GM19328 (cell line): Measurements from ENCODE around the gene PPP1R2.
"Not testable (repeated sequence)": the region's sequence is repeated elsewhere in the genome, so short reads cannot be mapped to it uniquely, and the experiment has no call there.

Experiments used
- ATAC-seq: cut with Tn5 transposase; IDR thresholded peaks from one replicate; pipeline ENCODE4 v1.9.1; 2021; ENCODE audit warnings: mild to moderate bottlenecking, moderate library complexity; ENCODE audit not compliant: unreplicated experiment

The PPP1R2 gene

GRCh38 chr3:195542698-195543499, at the start of gene PPP1R2:
Gene PPP1R2 (minus strand): TSS chr3:195543325. CDS start chr3:195543025, 300 bp downstream.
- peak; percentile 58 for ATAC-seq

GRCh38 chr3:195591852-195592251, 48.7 kb upstream of the PPP1R2 start:
- ATAC-seq, result no peak

GRCh38 chr3:195591220-195591619, 48.1 kb upstream of the PPP1R2 start:
- ATAC-seq, result no peak

- ATAC-seq, result not testable (repeated sequence)
Measured at GRCh38 chr3:195590381-195590780, 47.3 kb upstream of the PPP1R2 start.

GRCh38 chr3:195589796-195590195, 46.7 kb upstream of the PPP1R2 start:
- ATAC-seq, result not testable (repeated sequence)

- ATAC-seq, result no peak
Measured at GRCh38 chr3:195587824-195588223, 44.7 kb upstream of the PPP1R2 start.

- no peak for ATAC-seq
Measured at GRCh38 chr3:195587406-195587805, 44.3 kb upstream of the PPP1R2 start.

- ATAC-seq, result no peak
Measured at GRCh38 chr3:195584543-195584870, 41.4 kb upstream of the PPP1R2 start.

- no peak for ATAC-seq
Measured at GRCh38 chr3:195583831-195584542, 40.9 kb upstream of the PPP1R2 start, which contains the start of gene APOD. Gene APOD (minus strand): TSS chr3:195583940. CDS start chr3:195579461, 4,479 bp downstream.

GRCh38 chr3:195582947-195583346, 39.8 kb upstream of the PPP1R2 start:
- ATAC-seq, result no peak

GRCh38 chr3:195580744-195581443, 37.8 kb upstream of the PPP1R2 start:
- ATAC-seq, result no peak

- ATAC-seq, result no peak
Measured at GRCh38 chr3:195579281-195579680, 36.2 kb upstream of the PPP1R2 start.

GRCh38 chr3:195578565-195578964, 35.4 kb upstream of the PPP1R2 start:
- ATAC-seq, result no peak

- no peak for ATAC-seq
Measured at GRCh38 chr3:195577645-195578177, 34.6 kb upstream of the PPP1R2 start.

- ATAC-seq, result no peak
Measured at GRCh38 chr3:195574497-195575304, 31.6 kb upstream of the PPP1R2 start.

- ATAC-seq, result no peak
Measured at GRCh38 chr3:195573611-195574496, 30.7 kb upstream of the PPP1R2 start.

GRCh38 chr3:195571361-195571760, 28.2 kb upstream of the PPP1R2 start:
- ATAC-seq, result no peak

- ATAC-seq, result no peak
Measured at GRCh38 chr3:195570912-195571311, 27.8 kb upstream of the PPP1R2 start.

- no peak for ATAC-seq
Measured at GRCh38 chr3:195570344-195570743, 27.2 kb upstream of the PPP1R2 start.
